Effector memory CD4-positive, alpha-beta T cell (primary cell): ENCODE data around the gene ART4.

Experiments used
- DNase-seq, 3 donors: peaks; one replicate each; pipeline ENCODE4 v3.0.0-alpha.2; 2020
- H3K27ac ChIP-seq: 2 replicates; pipeline ENCODE4 v1.7.0; 2013; ENCODE audit warnings: mild to moderate bottlenecking, low read length, moderate library complexity; ENCODE audit not compliant: insufficient read depth, poor library complexity, severe bottlenecking
- H3K27me3 ChIP-seq: replicated peaks from 2 replicates; pipeline ENCODE4 v1.7.0; 2013; ENCODE audit warnings: mild to moderate bottlenecking, low read length; ENCODE audit not compliant: insufficient read depth, control insufficient read depth, poor library complexity, severe bottlenecking
- H3K36me3 ChIP-seq: 2 replicates; pipeline ENCODE4 v1.7.0; 2013; ENCODE audit warnings: mild to moderate bottlenecking, low read length, moderate library complexity; ENCODE audit not compliant: control insufficient read depth, insufficient read depth
- H3K4me1 ChIP-seq: 2 replicates; pipeline ENCODE4 v1.7.0; 2013; ENCODE audit warnings: low read length, mild to moderate bottlenecking; ENCODE audit not compliant: control insufficient read depth, insufficient read depth, poor library complexity, severe bottlenecking
- H3K4me3 ChIP-seq: 2 replicates; pipeline ENCODE4 v1.7.0; 2013; ENCODE audit warnings: low read length, low read depth, mild to moderate bottlenecking; ENCODE audit not compliant: insufficient read depth, poor library complexity, severe bottlenecking
- H3K9me3 ChIP-seq: 2 replicates; pipeline ENCODE4 v1.7.0; 2013; ENCODE audit warnings: mild to moderate bottlenecking, low read length, moderate library complexity; ENCODE audit not compliant: control insufficient read depth

ART4 gene

GRCh38 chr12:14840616-14841015 lies 2.7 kb downstream of the ART4 start:
- no peak for DNase-seq
- Histone ChIP-seq H3K27ac (no peak overlapping the region), H3K4me1 (no peaks in the 10 kb centered on the region), H3K27me3 (no peaks in the 10 kb centered on the region), H3K9me3 (no peaks in the 10 kb centered on the region), H3K36me3 (no peaks in the 10 kb centered on the region), H3K4me3 (no peak overlapping the region)

GRCh38 chr12:14839262-14839661 lies 4.1 kb downstream of the ART4 start:
- no peak for DNase-seq
- H3K36me3 ChIP-seq: no peaks in the 10 kb centered on the region
- H3K9me3 ChIP-seq: no peaks in the 10 kb centered on the region
- no peak overlapping the region for H3K27ac ChIP-seq
- H3K4me3 ChIP-seq: no peak overlapping the region
- H3K27me3 ChIP-seq: no peaks in the 10 kb centered on the region
- H3K4me1 ChIP-seq: no peaks in the 10 kb centered on the region

DNA sequence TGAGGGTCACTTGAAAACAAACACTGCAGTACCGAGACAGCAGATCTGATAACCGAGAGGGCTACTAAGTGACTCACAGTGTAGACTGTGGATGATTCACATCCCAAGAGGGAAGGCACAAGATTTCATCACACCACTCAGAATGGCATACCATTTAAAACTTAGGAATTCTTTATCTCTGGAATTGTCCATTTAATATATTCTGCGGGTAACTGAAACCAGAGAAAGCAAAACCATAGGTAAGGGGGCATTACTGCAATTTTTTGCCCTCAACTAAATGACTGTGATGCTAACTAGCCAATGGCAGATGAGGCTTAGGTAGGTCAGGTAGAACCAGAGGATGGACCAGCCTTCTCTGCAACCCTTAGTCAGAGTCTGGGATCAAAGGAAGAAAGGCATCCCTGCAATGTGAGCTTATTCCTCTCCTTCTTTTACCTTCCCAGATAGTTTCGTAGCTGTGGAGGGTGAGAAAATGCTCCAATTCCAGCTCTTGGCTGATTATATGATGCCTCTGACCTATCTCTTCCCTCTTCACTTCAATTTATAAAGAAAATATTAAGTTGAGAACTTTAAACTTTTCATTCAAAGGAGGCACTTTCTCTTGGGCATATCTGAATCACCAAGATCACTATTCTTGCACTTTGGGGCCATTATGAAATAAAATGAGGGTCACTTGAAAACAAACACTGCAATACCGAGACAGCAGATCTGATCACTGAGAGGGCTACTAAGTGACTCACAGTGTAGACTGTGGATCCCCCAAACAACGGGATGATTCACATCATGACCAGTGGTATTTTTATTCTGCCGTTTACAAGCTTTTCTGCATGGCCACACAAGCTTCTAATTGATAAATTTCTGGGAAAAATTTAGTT lies 6.8 kb downstream of the ART4 start:
- Histone ChIP-seq H3K9me3 (no peaks in the 10 kb centered on the region), H3K27me3 (no peaks in the 10 kb centered on the region), H3K36me3 (no peaks in the 10 kb centered on the region), H3K4me1 (no peaks in the 10 kb centered on the region), H3K4me3 (no peak overlapping the region), H3K27ac (no peak overlapping the region)
- no peak for DNase-seq

DNA sequence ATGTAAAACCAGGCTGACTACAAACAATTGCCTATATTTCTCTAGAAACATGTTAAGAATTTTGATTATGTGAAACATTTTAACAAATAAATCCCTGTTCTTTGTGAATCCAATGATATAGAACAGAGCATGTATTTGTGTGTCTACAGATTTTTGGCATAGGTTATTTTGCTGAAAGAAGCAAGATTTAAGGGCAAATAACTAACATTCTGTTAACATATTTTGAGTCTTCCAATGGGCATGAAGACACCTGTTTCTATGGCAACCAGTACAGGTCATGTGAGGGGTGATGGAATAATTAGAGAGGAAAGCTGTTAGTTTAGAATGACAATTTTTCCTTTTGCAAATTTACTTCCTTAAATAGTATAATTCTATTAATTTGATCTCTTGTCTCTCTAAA lies 8.8 kb downstream of the ART4 start:
- DNase-seq: no peak
- Histone ChIP-seq H3K27me3 (no peaks in the 10 kb centered on the region), H3K9me3 (no peaks in the 10 kb centered on the region), H3K36me3 (no peaks in the 10 kb centered on the region), H3K4me3 (no peak overlapping the region), H3K27ac (no peak overlapping the region), H3K4me1 (no peaks in the 10 kb centered on the region)

GRCh38 chr12:14833952-14834351 lies 9.4 kb downstream of the ART4 start:
- H3K4me1 ChIP-seq: no peaks in the 10 kb centered on the region
- H3K9me3 ChIP-seq: no peaks in the 10 kb centered on the region
- no peaks in the 10 kb centered on the region for H3K36me3 ChIP-seq
- H3K4me3 ChIP-seq: no peak overlapping the region
- no peaks in the 10 kb centered on the region for H3K27me3 ChIP-seq
- DNase-seq: no peak
- H3K27ac ChIP-seq: no peak overlapping the region

DNA sequence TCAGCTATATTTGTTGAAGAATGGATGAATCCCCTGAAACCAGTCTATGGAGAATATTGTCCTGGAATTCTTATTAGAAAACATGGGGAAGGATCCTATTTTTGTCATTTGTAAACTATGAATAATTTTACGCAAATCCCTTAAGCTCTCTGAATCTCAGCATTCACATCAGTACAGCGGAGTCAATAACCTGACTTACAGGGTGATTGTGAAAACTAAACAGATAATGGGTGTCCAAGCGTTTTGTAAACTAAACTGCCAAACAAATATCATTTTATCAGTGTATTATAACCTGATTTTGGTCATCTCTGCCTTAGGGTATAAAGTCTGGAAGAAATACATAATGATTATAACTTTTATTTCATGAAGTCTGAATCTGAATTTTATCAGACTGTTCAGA lies 10.0 kb downstream of the ART4 start:
- Histone ChIP-seq H3K4me1 (no peaks in the 10 kb centered on the region), H3K27ac (no peak overlapping the region), H3K36me3 (no peaks in the 10 kb centered on the region), H3K9me3 (no peaks in the 10 kb centered on the region), H3K27me3 (no peaks in the 10 kb centered on the region), H3K4me3 (no peak overlapping the region)
- DNase-seq: no peak

GRCh38 chr12:14828892-14829291 lies 14.4 kb downstream of the ART4 start:
- DNase-seq: no peak
- no peak overlapping the region for H3K4me3 ChIP-seq
- H3K9me3 ChIP-seq: no peaks in the 10 kb centered on the region
- H3K36me3 ChIP-seq: no peaks in the 10 kb centered on the region
- no peaks in the 10 kb centered on the region for H3K4me1 ChIP-seq
- H3K27ac ChIP-seq: no peak overlapping the region
- no peaks in the 10 kb centered on the region for H3K27me3 ChIP-seq

- H3K9me3 ChIP-seq: no peaks in the 10 kb centered on the region
- H3K27me3 ChIP-seq: no peaks in the 10 kb centered on the region
- no peak for DNase-seq
- H3K4me3 ChIP-seq: no peak overlapping the region
- H3K36me3 ChIP-seq: no peaks in the 10 kb centered on the region
- no peak overlapping the region for H3K27ac ChIP-seq
- H3K4me1 ChIP-seq: no peaks in the 10 kb centered on the region
Measured at GRCh38 chr12:14827043-14827442, 16.3 kb downstream of the ART4 start.

GRCh38 chr12:14826491-14826890 lies 16.8 kb downstream of the ART4 start:
- no peaks in the 10 kb centered on the region for H3K4me1 ChIP-seq
- H3K9me3 ChIP-seq: no peaks in the 10 kb centered on the region
- H3K4me3 ChIP-seq: no peak overlapping the region
- no peaks in the 10 kb centered on the region for H3K27me3 ChIP-seq
- DNase-seq: no peak
- no peaks in the 10 kb centered on the region for H3K36me3 ChIP-seq
- no peak overlapping the region for H3K27ac ChIP-seq

- Histone ChIP-seq H3K4me3 (no peak overlapping the region), H3K9me3 (no peaks in the 10 kb centered on the region), H3K27ac (no peak overlapping the region), H3K36me3 (no peaks in the 10 kb centered on the region), H3K27me3 (no peaks in the 10 kb centered on the region), H3K4me1 (no peaks in the 10 kb centered on the region)
- no peak for DNase-seq
Measured at GRCh38 chr12:14825256-14825655, 18.1 kb downstream of the ART4 start.
